HG03439 (cell line): Measurements from ENCODE around the gene KCTD14.
"Not testable (repeated sequence)": the region's sequence is repeated elsewhere in the genome, so short reads cannot be mapped to it uniquely, and the experiment has no call there.

Experiments used
- ATAC-seq: cut with Tn5 transposase; IDR thresholded peaks from one replicate; pipeline ENCODE4 v1.9.1; 2021; ENCODE audit warnings: mild to moderate bottlenecking, moderate library complexity; ENCODE audit not compliant: unreplicated experiment

The KCTD14 gene

GRCh38 chr11:78027759-78028158 lies 4.7 kb upstream of the KCTD14 start:
- no peak for ATAC-seq

- ATAC-seq, result no peak
Observed at GRCh38 chr11:78025378-78025777, 2.3 kb upstream of the KCTD14 start.

GRCh38 chr11:78023426-78023825 lies 350 bp upstream of the KCTD14 start:
- no peak for ATAC-seq

- no peak for ATAC-seq
Observed at GRCh38 chr11:78021611-78022010, 1.5 kb downstream of the KCTD14 start.

GRCh38 chr11:78020246-78020645 lies 2.8 kb downstream of the KCTD14 start:
- no peak for ATAC-seq

- no peak for ATAC-seq
Observed at GRCh38 chr11:78019808-78020207, 3.3 kb downstream of the KCTD14 start.

- no peak for ATAC-seq
Observed at GRCh38 chr11:78015878-78016277, 7.2 kb downstream of the KCTD14 start.

- ATAC-seq, result not testable (repeated sequence)
Observed at GRCh38 chr11:78014937-78015520, 8.0 kb downstream of the KCTD14 start.

- ATAC-seq, result no peak
Observed at GRCh38 chr11:78011301-78011700, 11.8 kb downstream of the KCTD14 start.

- ATAC-seq, result no peak
Observed at GRCh38 chr11:78010755-78011154, 12.3 kb downstream of the KCTD14 start.

- no peak for ATAC-seq
Observed at GRCh38 chr11:78010304-78010703, 12.8 kb downstream of the KCTD14 start.

GRCh38 chr11:78009062-78009461 lies 14.0 kb downstream of the KCTD14 start:
- ATAC-seq, result no peak

GRCh38 chr11:78000193-78000592 lies 22.9 kb downstream of the KCTD14 start:
- no peak for ATAC-seq

- ATAC-seq, result no peak
Observed at GRCh38 chr11:77999446-78000030, 23.5 kb downstream of the KCTD14 start.

- ATAC-seq, result peak; percentile 99
Observed at GRCh38 chr11:77994434-77995362, 28.4 kb downstream of the KCTD14 start, which contains the start of gene INTS4. Gene INTS4, minus strand, starts transcription at chr11:77994668. Its CDS starts 25 bp downstream, at chr11:77994643.

GRCh38 chr11:77993902-77994301 lies 29.2 kb downstream of the KCTD14 start:
- ATAC-seq, result no peak

GRCh38 chr11:77990981-77991380 lies 32.1 kb downstream of the KCTD14 start:
- ATAC-seq, result no peak

- not testable (repeated sequence) for ATAC-seq
Observed at GRCh38 chr11:77986456-77986855, 36.6 kb downstream of the KCTD14 start.

GRCh38 chr11:77981346-77981947 lies 41.6 kb downstream of the KCTD14 start:
- no peak for ATAC-seq

GRCh38 chr11:77968337-77968736 lies 54.7 kb downstream of the KCTD14 start:
- no peak for ATAC-seq

- ATAC-seq, result no peak
Observed at GRCh38 chr11:77967753-77968152, 55.3 kb downstream of the KCTD14 start.
